ENCODE data around the gene DHX57.

The DHX57 gene

GRCh38 chr2:38750891-38751595 is 124.7 kb downstream of the DHX57 start, which contains the start of gene SRSF7:
Gene SRSF7, minus strand, starts transcription at chr2:38751361. Its CDS starts 105 bp downstream, at chr2:38751256.
- H3K4me1 ChIP-seq (ENCODE audit: control insufficient read depth in 1 of 2, insufficient read depth in 1 of 2, low read depth in 1 of 2, low read length in 1 of 2) = peaks cover 26% of the 10 kb centered on the region in 2 experiments
- H3K4me3 ChIP-seq (ENCODE audit: low read depth in 1 of 2, low read length in 1 of 2) = peak within 1 kb of the TSS; percentile 88 to 99
- peak within 1 kb of the TSS; percentile 89 for H3K27ac ChIP-seq
- no peaks in the 10 kb centered on the region for H3K27me3 ChIP-seq
- peaks cover 34% of the 10 kb centered on the region for H3K36me3 ChIP-seq
- no peak for TF ChIP-seq CTCF (IDR thresholded peaks at IDR 0.05)
- no peaks in the 10 kb centered on the region for H3K9me3 ChIP-seq

- Histone ChIP-seq H3K36me3 (peaks cover 41% of the 10 kb centered on the region), H3K4me3 (ENCODE audit: low read depth in 1 of 2, low read length in 1 of 2) (peak overlapping the region; percentile 88 to 99), H3K9me3 (no peaks in the 10 kb centered on the region), H3K27ac (peak overlapping the region; percentile 89), H3K4me1 (ENCODE audit: control insufficient read depth in 1 of 2, insufficient read depth in 1 of 2, low read depth in 1 of 2, low read length in 1 of 2) (peaks cover 26% of the 10 kb centered on the region in 2 experiments), H3K27me3 (no peaks in the 10 kb centered on the region)
- no peak for TF ChIP-seq CTCF (IDR thresholded peaks at IDR 0.05)
Observed at GRCh38 chr2:38750011-38750890, 125.5 kb downstream of the DHX57 start.

- peak overlapping the region; percentile 88 to 99 for H3K4me3 ChIP-seq (ENCODE audit: low read depth in 1 of 2, low read length in 1 of 2)
Observed at GRCh38 chr2:38748943-38749804, 126.6 kb downstream of the DHX57 start.

GRCh38 chr2:38748391-38748790 is 127.3 kb downstream of the DHX57 start:
- H3K9me3 ChIP-seq = no peaks in the 10 kb centered on the region
- TF ChIP-seq CTCF (IDR thresholded peaks at IDR 0.05) = no peak
- H3K4me3 ChIP-seq (ENCODE audit: low read depth in 1 of 2, low read length in 1 of 2) = no peak overlapping the region
- no peaks in the 10 kb centered on the region for H3K27me3 ChIP-seq
- H3K4me1 ChIP-seq (ENCODE audit: control insufficient read depth in 1 of 2, insufficient read depth in 1 of 2, low read depth in 1 of 2, low read length in 1 of 2) = peaks cover 14 to 21% of the 10 kb centered on the region in 2 experiments
- H3K36me3 ChIP-seq = peaks cover 60% of the 10 kb centered on the region
- H3K27ac ChIP-seq = no peak overlapping the region

More at GRCh38 chr2:38748943-38749804, 126.6 kb downstream of the DHX57 start:
- Histone ChIP-seq H3K4me1 (ENCODE audit: control insufficient read depth in 1 of 2, insufficient read depth in 1 of 2, low read depth in 1 of 2, low read length in 1 of 2) (peaks cover 18 to 21% of the 10 kb centered on the region in 2 experiments), H3K27me3 (no peaks in the 10 kb centered on the region), H3K36me3 (peaks cover 52% of the 10 kb centered on the region), H3K9me3 (no peaks in the 10 kb centered on the region), H3K27ac (peak overlapping the region; percentile 89)
- no peak for TF ChIP-seq CTCF (IDR thresholded peaks at IDR 0.05)

GRCh38 chr2:38747819-38748218 is 127.9 kb downstream of the DHX57 start:
- peaks cover 14 to 21% of the 10 kb centered on the region in 2 experiments for H3K4me1 ChIP-seq (ENCODE audit: control insufficient read depth in 1 of 2, insufficient read depth in 1 of 2, low read depth in 1 of 2, low read length in 1 of 2)
- H3K27ac ChIP-seq = no peak overlapping the region
- no peaks in the 10 kb centered on the region for H3K27me3 ChIP-seq
- no peak for TF ChIP-seq CTCF (IDR thresholded peaks at IDR 0.05)
- peaks cover 65% of the 10 kb centered on the region for H3K36me3 ChIP-seq
- no peak overlapping the region for H3K4me3 ChIP-seq (ENCODE audit: low read depth in 1 of 2, low read length in 1 of 2)
- H3K9me3 ChIP-seq = no peaks in the 10 kb centered on the region

Data from neutrophil (primary cell).